GM18505 (cell line): ENCODE results near the gene SMIM14.

ENCODE experiments used
- ATAC-seq: cut with Tn5 transposase; IDR thresholded peaks from one replicate; pipeline ENCODE4 v1.9.1; 2021; ENCODE audit not compliant: unreplicated experiment
- POLR2A ChIP-seq: IDR thresholded peaks from 4 replicates; pipeline ENCODE4 v1.6.1; 2011; ENCODE audit warnings: borderline replicate concordance; ENCODE audit not compliant: insufficient read depth, insufficient read length; ENCODE audit errors: extremely low read depth

Gene SMIM14

GRCh38 chr4:39497909-39498726, 140.5 kb downstream of the SMIM14 start:
- no peak for ATAC-seq
- no peak for TF ChIP-seq POLR2A
